Thymus (tissue), 11 donors: ENCODE measurements around the gene LSM14A. TPM values are rescaled to one million over a fixed set of nuclear protein-coding genes. Genes with fewer than 3 reads are reported as not detected.
"Not testable (repeated sequence)": the region's sequence is repeated elsewhere in the genome, so short reads cannot be mapped to it uniquely, and the experiment has no call there.

Experiments used
- DNase-seq, 9 donors: peaks; one replicate each; pipeline ENCODE4 v3.0.0-alpha.2; 2013; ENCODE audit warnings: low spot score in 9 of 9, low read depth in 6 of 9, missing footprints in 1 of 9
- H3K27ac ChIP-seq, 2 donors: one replicate each; pipeline ENCODE4 v1.5.1; 2013; ENCODE audit warnings: control low read depth in 1 of 2, low read depth in 1 of 2, low read length in 1 of 2, mild to moderate bottlenecking in 1 of 2, moderate library complexity in 1 of 2
- H3K27me3 ChIP-seq, 2 donors: one replicate each; pipeline ENCODE4 v1.5.1; 2013; ENCODE audit warnings: low read length in 1 of 2; ENCODE audit not compliant: control insufficient read depth in 2 of 2, insufficient read depth in 1 of 2
- H3K36me3 ChIP-seq, 2 donors: one replicate each; pipeline ENCODE4 v1.5.1; 2013; ENCODE audit warnings: low read length in 1 of 2, mild to moderate bottlenecking in 1 of 2, moderate library complexity in 1 of 2; ENCODE audit not compliant: control insufficient read depth in 2 of 2, insufficient read depth in 2 of 2
- H3K4me1 ChIP-seq, 2 donors: one replicate each; pipeline ENCODE4 v1.5.1; 2013; ENCODE audit warnings: low read length in 2 of 2; ENCODE audit not compliant: control insufficient read depth in 2 of 2, insufficient read depth in 2 of 2
- H3K4me3 ChIP-seq, 2 donors: one replicate each; pipeline ENCODE4 v1.5.1; 2013; ENCODE audit warnings: low read length in 2 of 2, control low read depth in 1 of 2, mild to moderate bottlenecking in 1 of 2
- H3K9me3 ChIP-seq, 2 donors: one replicate each; pipeline ENCODE4 v1.5.1; 2013; ENCODE audit warnings: low read length in 1 of 2, mild to moderate bottlenecking in 1 of 2; ENCODE audit not compliant: control insufficient read depth in 2 of 2, insufficient read depth in 1 of 2
- WGBS: extraction: QIAGEN DNeasy Blood & Tissue Kit; methylation state at CpG from one replicate; pipeline ENCODE4 v1.1.7; 2013; 5-methylcytosine and 5-hydroxymethylcytosine counted together
- polyA plus RNA-seq: library from polyadenylated mRNA; stranded (reverse); fragments of 200-250 nt; gene quantifications from one replicate; pipeline ENCODE4 v1.2.3, GENCODE V29; 2013
- total RNA-seq: library from RNA; stranded (reverse); fragments of 120-200 nt; gene quantifications from one replicate; pipeline ENCODE4 v1.2.4, GENCODE V29; 2013
- donor health status: healthy.

The LSM14A gene
- total and polyA plus RNA-seq, 2 donors, result 53.3 to 91.2 TPM

- 97% methylated on average over 3 of the region's 3 CpGs for WGBS
- H3K27ac ChIP-seq, result no peak overlapping the region
- peaks cover 0 to under 1% of the 10 kb centered on the region in 2 donors for H3K4me1 ChIP-seq
- no peak for DNase-seq
- no peaks in the 10 kb centered on the region for H3K9me3 ChIP-seq
- no peak overlapping the region for H3K4me3 ChIP-seq
- no peaks in the 10 kb centered on the region for H3K27me3 ChIP-seq
- H3K36me3 ChIP-seq, result peaks cover 17 to 22% of the 10 kb centered on the region in 2 donors
Observed at GRCh38 chr19:34191355-34191962, 19.2 kb downstream of the LSM14A start.

GRCh38 chr19:34193439-34193838 lies 21.1 kb downstream of the LSM14A start:
- DNase-seq, result no peak
- WGBS, result 96% methylated on average over 2 of the region's 2 CpGs
- H3K4me3 ChIP-seq, result no peak overlapping the region
- no peaks in the 10 kb centered on the region for H3K4me1 ChIP-seq
- peaks cover 25 to 34% of the 10 kb centered on the region in 2 donors for H3K36me3 ChIP-seq
- H3K27ac ChIP-seq, result no peak overlapping the region
- H3K27me3 ChIP-seq, result no peaks in the 10 kb centered on the region
- H3K9me3 ChIP-seq, result no peaks in the 10 kb centered on the region

DNA sequence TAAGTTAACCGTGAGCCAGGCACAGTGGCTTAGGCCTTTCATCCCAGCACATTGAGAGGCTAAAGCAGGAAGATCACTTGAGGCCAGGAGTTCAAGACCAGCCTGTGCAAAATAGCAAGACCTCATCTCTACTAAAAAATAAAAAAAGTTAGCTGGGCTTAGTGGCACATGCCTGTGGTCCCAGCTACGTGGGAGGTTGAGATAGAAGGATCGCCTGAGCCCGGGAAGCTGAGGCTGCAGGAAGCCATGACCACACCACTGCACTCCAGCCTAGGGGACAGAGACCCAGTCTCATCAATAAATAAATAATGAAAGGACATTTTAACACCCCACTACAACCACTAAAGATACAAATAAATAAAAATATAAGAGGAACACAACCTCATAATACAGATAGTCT lies 21.6 kb downstream of the LSM14A start:
- H3K4me3 ChIP-seq, result no peak overlapping the region
- H3K36me3 ChIP-seq, result peaks cover 25 to 34% of the 10 kb centered on the region in 2 donors
- no peaks in the 10 kb centered on the region for H3K9me3 ChIP-seq
- H3K4me1 ChIP-seq, result no peaks in the 10 kb centered on the region
- no peaks in the 10 kb centered on the region for H3K27me3 ChIP-seq
- WGBS, result 98% methylated on average over 4 of the region's 4 CpGs
- no peak overlapping the region for H3K27ac ChIP-seq
- DNase-seq, result no peak

DNA sequence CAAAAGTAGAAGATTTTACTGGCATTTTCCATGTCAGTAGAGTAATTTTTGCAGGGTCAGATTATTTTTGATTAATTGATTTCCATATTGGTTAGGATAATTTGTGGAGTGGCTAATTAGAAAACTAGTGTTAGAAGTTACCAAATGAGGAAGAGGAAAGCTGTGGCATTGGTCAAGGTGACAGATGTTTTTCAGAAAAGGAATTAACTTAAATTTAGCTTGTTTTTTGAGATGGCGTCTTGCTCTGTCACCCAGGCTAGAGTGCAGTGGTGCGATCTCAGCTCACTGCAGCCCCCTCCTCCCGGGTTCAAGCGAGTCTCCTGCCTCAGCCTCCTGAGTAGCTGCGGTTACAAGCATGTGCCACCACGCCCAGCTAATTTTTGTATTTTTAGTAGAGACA lies 28.8 kb downstream of the LSM14A start:
- DNase-seq, result no peak
- Histone ChIP-seq H3K27me3 (no peaks in the 10 kb centered on the region), H3K36me3 (peaks cover 31 to 46% of the 10 kb centered on the region in 2 donors), H3K27ac (no peak overlapping the region), H3K4me1 (no peaks in the 10 kb centered on the region), H3K4me3 (no peak overlapping the region), H3K9me3 (no peaks in the 10 kb centered on the region)
- WGBS, result 97% methylated on average over 6 of the region's 6 CpGs

GRCh38 chr19:34205324-34205723 lies 33.0 kb downstream of the LSM14A start:
- 98% methylated on average over 7 of the region's 7 CpGs for WGBS
- H3K9me3 ChIP-seq, H3K4me3 ChIP-seq, H3K27me3 ChIP-seq, H3K27ac ChIP-seq, DNase-seq, H3K4me1 ChIP-seq: not testable (repeated sequence)
- H3K36me3 ChIP-seq, result peaks cover 32 to 33% of the 10 kb centered on the region in 2 donors

GRCh38 chr19:34208291-34208884 lies 36.1 kb downstream of the LSM14A start:
- Histone ChIP-seq H3K4me3 (no peak overlapping the region), H3K27me3 (no peaks in the 10 kb centered on the region), H3K9me3 (no peaks in the 10 kb centered on the region), H3K36me3 (peaks cover 23 to 38% of the 10 kb centered on the region in 2 donors), H3K4me1 (no peaks in the 10 kb centered on the region), H3K27ac (no peak overlapping the region)
- WGBS, result 100% methylated on average over 1 of the region's 1 CpG
- DNase-seq, result no peak

DNA sequence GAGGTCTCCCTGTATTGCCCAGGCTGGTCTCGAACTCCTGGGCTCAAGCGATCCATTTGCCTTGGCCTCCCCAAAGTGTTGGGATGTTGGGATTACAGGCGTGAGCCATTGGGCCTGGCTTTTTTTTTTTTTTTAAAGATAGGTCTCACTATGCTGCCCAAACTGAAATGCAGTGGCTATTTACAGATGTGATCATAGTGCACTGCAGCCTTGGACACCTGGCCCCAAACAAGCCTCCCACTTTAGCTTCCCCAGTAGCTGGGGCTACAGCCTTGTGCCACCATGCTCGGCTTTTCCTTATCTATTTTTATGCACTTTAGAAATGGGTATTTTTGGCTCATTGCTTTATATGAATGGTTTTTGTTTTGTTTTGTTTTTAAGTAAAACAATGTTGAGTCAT lies 37.4 kb downstream of the LSM14A start:
- 89% methylated on average over 4 of the region's 4 CpGs for WGBS
- Histone ChIP-seq H3K27me3 (no peaks in the 10 kb centered on the region), H3K4me3 (no peak overlapping the region), H3K4me1 (no peaks in the 10 kb centered on the region), H3K27ac (no peak overlapping the region), H3K36me3 (peaks cover 26 to 40% of the 10 kb centered on the region in 2 donors), H3K9me3 (no peaks in the 10 kb centered on the region)
- DNase-seq, result no peak

DNA sequence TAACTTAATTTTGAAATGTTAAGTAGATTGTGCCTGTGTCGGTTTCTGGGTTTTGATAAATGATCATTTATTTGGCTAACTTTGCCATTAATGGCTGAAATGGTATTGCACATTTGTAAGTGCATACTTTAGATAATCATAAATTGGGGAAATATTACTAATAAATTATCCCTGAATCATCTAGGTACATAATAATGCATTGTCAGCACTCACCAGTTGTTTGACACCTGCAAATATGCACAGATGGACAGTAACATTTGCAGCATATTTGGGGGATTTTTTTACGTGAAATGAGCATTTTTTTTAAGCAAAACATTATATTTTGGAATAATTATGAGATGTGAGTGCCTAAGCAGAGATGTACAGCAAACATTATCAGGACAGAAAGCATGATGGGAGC lies 41.0 kb downstream of the LSM14A start:
- no peaks in the 10 kb centered on the region for H3K27me3 ChIP-seq
- DNase-seq, result no peak
- WGBS, result 100% methylated on average over 2 of the region's 2 CpGs
- H3K4me3 ChIP-seq, result no peak overlapping the region
- no peaks in the 10 kb centered on the region for H3K9me3 ChIP-seq
- H3K4me1 ChIP-seq, result peaks cover 4 to 6% of the 10 kb centered on the region in 2 donors
- peaks cover 24 to 50% of the 10 kb centered on the region in 2 donors for H3K36me3 ChIP-seq
- no peak overlapping the region for H3K27ac ChIP-seq

- no peak for DNase-seq
- H3K4me3 ChIP-seq, result no peak overlapping the region
- H3K27me3 ChIP-seq, result no peaks in the 10 kb centered on the region
- peaks cover 20 to 50% of the 10 kb centered on the region in 2 donors for H3K36me3 ChIP-seq
- over 99% methylated on average over 4 of the region's 4 CpGs for WGBS
- H3K27ac ChIP-seq, result no peak overlapping the region
- no peaks in the 10 kb centered on the region for H3K9me3 ChIP-seq
- H3K4me1 ChIP-seq, result peaks cover 5 to 6% of the 10 kb centered on the region in 2 donors
Observed at GRCh38 chr19:34214040-34214439, 41.7 kb downstream of the LSM14A start.
